Neural cell (in vitro differentiated cells): ENCODE measurements around the gene EVA1B. TPM values are rescaled to one million over a fixed set of nuclear protein-coding genes. Genes with fewer than 3 reads are reported as not detected.

Source experiments
- H2AFZ ChIP-seq: fragments of 200-600, 300-800 bp; sonication (generic), shearing (Covaris generic); 2 replicates; pipeline ENCODE4 v1.6.0; 2014; ENCODE audit warnings: low read depth, mild to moderate bottlenecking, antibody characterized with exemption, low read length, moderate library complexity
- H3F3A ChIP-seq: fragments of 200-600 bp; shearing (Covaris generic); 2 replicates; pipeline ENCODE4 v1.6.1; 2016; ENCODE audit warnings: mild to moderate bottlenecking, moderate library complexity, mixed read lengths, antibody characterized with exemption, low read length; ENCODE audit not compliant: insufficient read depth, poor library complexity, severe bottlenecking
- H3K27ac ChIP-seq: fragments of 200-600, 300-800 bp; sonication (generic), shearing (Covaris generic); 2 replicates; pipeline ENCODE4 v1.5.1; 2014; ENCODE audit warnings: mild to moderate bottlenecking, low read length, moderate library complexity
- H3K27me3 ChIP-seq: fragments of 300-800, 200-600 bp; sonication (generic), shearing (Covaris generic); 2 replicates; pipeline ENCODE4 v1.6.0; 2014; ENCODE audit warnings: mild to moderate bottlenecking, low read depth, low read length, moderate library complexity; ENCODE audit not compliant: insufficient read depth
- H3K36me3 ChIP-seq: fragments of 300-800, 200-600 bp; sonication (generic), shearing (Covaris generic); 2 replicates; pipeline ENCODE4 v1.5.1; 2014; ENCODE audit warnings: mild to moderate bottlenecking, antibody characterized with exemption, low read length, moderate library complexity; ENCODE audit not compliant: insufficient read depth
- H3K4me2 ChIP-seq: fragments of 300-800, 200-600 bp; sonication (generic), shearing (Covaris generic); 2 replicates; pipeline ENCODE4 v1.6.0; 2014; ENCODE audit warnings: mild to moderate bottlenecking, low read length
- H3K4me3 ChIP-seq: fragments of 300-800, 200-600 bp; sonication (generic), shearing (Covaris generic); 2 replicates; pipeline ENCODE4 v1.5.1; 2014; ENCODE audit warnings: mild to moderate bottlenecking, low read length, moderate library complexity
- H3K79me2 ChIP-seq: fragments of 200-600 bp; shearing (Covaris generic); replicated peaks from 2 replicates; pipeline ENCODE4 v1.6.0; 2014; ENCODE audit warnings: mild to moderate bottlenecking, low read length, moderate library complexity; ENCODE audit not compliant: insufficient read depth
- H3K9ac ChIP-seq: fragments of 300-800, 200-600 bp; sonication (generic), shearing (Covaris generic); 2 replicates; pipeline ENCODE4 v1.6.1; 2016; ENCODE audit warnings: mild to moderate bottlenecking, low read length, mixed read lengths
- H3K9me2 ChIP-seq: fragments of 200-600 bp; shearing (Covaris generic); 2 replicates; pipeline ENCODE4 v1.6.1; 2016; ENCODE audit warnings: mild to moderate bottlenecking, low read length, mixed read lengths; ENCODE audit not compliant: insufficient read depth
- H3K9me3 ChIP-seq: fragments of 200-600, 300-800 bp; sonication (generic), shearing (Covaris generic); 2 replicates; pipeline ENCODE4 v1.6.1; 2016; ENCODE audit warnings: mild to moderate bottlenecking, mixed run types, low read length, moderate library complexity, mixed read lengths
- H4K20me1 ChIP-seq: fragments of 200-600 bp; shearing (Covaris generic); 2 replicates; pipeline ENCODE4 v1.6.1; 2016; ENCODE audit warnings: mild to moderate bottlenecking, mixed run types; ENCODE audit not compliant: insufficient read depth
- EP300 ChIP-seq: fragments of 450-650 bp; conservative IDR thresholded peaks from 2 replicates; pipeline ENCODE4 v1.6.1; 2014; ENCODE audit warnings: antibody characterized with exemption, mild to moderate bottlenecking, moderate library complexity; ENCODE audit not compliant: poor library complexity, severe bottlenecking
- EZH2 ChIP-seq: fragments of 200-600, 300-800 bp; shearing (Covaris generic), sonication (generic); IDR thresholded peaks from 2 replicates; pipeline ENCODE4 v1.6.1; 2014; ENCODE audit warnings: antibody characterized with exemption, low read length, borderline replicate concordance, mild to moderate bottlenecking; ENCODE audit not compliant: insufficient read depth, poor library complexity, severe bottlenecking
- MXI1 ChIP-seq: fragments of 450-650 bp; conservative IDR thresholded peaks from 2 replicates; pipeline ENCODE4 v1.6.1; 2014; ENCODE audit warnings: antibody characterized with exemption, mild to moderate bottlenecking; ENCODE audit not compliant: poor library complexity, severe bottlenecking
- POLR2AphosphoS5 ChIP-seq: IDR thresholded peaks from 2 replicates; pipeline ENCODE4 v1.6.1; 2012
- RAD21 ChIP-seq: fragments of 450-650 bp; conservative IDR thresholded peaks from 2 replicates; pipeline ENCODE4 v1.6.1; 2014; ENCODE audit warnings: antibody characterized with exemption, mild to moderate bottlenecking, moderate library complexity
- SMC3 ChIP-seq: fragments of 450-650 bp; conservative IDR thresholded peaks from 2 replicates; pipeline ENCODE4 v1.6.1; 2014; ENCODE audit warnings: antibody characterized with exemption, mild to moderate bottlenecking, moderate library complexity; ENCODE audit not compliant: poor library complexity
- TAF1 ChIP-seq: IDR thresholded peaks from 2 replicates; pipeline ENCODE4 v1.6.1; 2012; ENCODE audit warnings: low read depth
- polyA plus RNA-seq: library from polyadenylated mRNA; depleted of rRNA; stranded (reverse); fragments of >200 nt; gene quantifications from 2 replicates; pipeline ENCODE4 v1.2.3, GENCODE V29; 2014
- TF ChIP-seq, protein P1 (sequence below): fragments of 450-650 bp; IDR thresholded peaks from 2 replicates; pipeline ENCODE4 v1.5.1; 2014; ENCODE audit warnings: antibody characterized with exemption, mild to moderate bottlenecking, moderate library complexity; ENCODE audit not compliant: poor library complexity, severe bottlenecking
- TF ChIP-seq, protein P2 (sequence below): IDR thresholded peaks from 2 replicates; pipeline ENCODE4 v1.6.1; 2012; ENCODE audit warnings: borderline replicate concordance

EVA1B gene
- polyA plus RNA-seq, 1 donor from 2014 or later, result 0.25 TPM

DNA sequence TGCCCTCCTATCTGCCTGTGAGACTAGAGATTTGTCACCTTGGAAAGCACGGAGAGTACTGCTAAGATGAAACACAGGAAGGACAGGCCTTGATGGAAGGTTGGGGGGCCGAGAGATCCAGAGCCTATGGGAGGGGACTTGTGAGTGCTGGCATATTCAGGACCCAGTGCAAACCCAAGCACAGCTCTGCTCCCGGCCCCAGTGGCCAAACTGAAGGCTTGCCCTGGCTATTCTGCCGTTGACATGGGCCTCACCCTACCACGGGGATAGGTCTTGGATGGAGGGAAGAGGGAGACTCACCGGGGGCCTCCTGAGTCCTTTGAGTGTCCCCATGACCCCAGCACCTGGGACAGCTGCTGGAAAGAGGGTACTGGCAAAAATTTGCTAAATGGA lies 4.6 kb upstream of the EVA1B start:
- TF ChIP-seq, protein P1, sequence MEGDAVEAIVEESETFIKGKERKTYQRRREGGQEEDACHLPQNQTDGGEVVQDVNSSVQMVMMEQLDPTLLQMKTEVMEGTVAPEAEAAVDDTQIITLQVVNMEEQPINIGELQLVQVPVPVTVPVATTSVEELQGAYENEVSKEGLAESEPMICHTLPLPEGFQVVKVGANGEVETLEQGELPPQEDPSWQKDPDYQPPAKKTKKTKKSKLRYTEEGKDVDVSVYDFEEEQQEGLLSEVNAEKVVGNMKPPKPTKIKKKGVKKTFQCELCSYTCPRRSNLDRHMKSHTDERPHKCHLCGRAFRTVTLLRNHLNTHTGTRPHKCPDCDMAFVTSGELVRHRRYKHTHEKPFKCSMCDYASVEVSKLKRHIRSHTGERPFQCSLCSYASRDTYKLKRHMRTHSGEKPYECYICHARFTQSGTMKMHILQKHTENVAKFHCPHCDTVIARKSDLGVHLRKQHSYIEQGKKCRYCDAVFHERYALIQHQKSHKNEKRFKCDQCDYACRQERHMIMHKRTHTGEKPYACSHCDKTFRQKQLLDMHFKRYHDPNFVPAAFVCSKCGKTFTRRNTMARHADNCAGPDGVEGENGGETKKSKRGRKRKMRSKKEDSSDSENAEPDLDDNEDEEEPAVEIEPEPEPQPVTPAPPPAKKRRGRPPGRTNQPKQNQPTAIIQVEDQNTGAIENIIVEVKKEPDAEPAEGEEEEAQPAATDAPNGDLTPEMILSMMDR, result no peak
- TF ChIP-seq EZH2 (no peak), TAF1 (no peak), SMC3 (no peak), POLR2AphosphoS5 (no peak), RAD21 (no peak), MXI1 (no peak), EP300 (no peak)
- TF ChIP-seq, protein P2, sequence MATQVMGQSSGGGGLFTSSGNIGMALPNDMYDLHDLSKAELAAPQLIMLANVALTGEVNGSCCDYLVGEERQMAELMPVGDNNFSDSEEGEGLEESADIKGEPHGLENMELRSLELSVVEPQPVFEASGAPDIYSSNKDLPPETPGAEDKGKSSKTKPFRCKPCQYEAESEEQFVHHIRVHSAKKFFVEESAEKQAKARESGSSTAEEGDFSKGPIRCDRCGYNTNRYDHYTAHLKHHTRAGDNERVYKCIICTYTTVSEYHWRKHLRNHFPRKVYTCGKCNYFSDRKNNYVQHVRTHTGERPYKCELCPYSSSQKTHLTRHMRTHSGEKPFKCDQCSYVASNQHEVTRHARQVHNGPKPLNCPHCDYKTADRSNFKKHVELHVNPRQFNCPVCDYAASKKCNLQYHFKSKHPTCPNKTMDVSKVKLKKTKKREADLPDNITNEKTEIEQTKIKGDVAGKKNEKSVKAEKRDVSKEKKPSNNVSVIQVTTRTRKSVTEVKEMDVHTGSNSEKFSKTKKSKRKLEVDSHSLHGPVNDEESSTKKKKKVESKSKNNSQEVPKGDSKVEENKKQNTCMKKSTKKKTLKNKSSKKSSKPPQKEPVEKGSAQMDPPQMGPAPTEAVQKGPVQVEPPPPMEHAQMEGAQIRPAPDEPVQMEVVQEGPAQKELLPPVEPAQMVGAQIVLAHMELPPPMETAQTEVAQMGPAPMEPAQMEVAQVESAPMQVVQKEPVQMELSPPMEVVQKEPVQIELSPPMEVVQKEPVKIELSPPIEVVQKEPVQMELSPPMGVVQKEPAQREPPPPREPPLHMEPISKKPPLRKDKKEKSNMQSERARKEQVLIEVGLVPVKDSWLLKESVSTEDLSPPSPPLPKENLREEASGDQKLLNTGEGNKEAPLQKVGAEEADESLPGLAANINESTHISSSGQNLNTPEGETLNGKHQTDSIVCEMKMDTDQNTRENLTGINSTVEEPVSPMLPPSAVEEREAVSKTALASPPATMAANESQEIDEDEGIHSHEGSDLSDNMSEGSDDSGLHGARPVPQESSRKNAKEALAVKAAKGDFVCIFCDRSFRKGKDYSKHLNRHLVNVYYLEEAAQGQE, result no peak
- Histone ChIP-seq H3K9me2 (no peaks in the 10 kb centered on the region), H3K9me3 (no peaks in the 10 kb centered on the region), H3K79me2 (no peaks in the 10 kb centered on the region), H3K36me3 (no peaks in the 10 kb centered on the region), H3K4me3 (no peak overlapping the region), H4K20me1 (no peaks in the 10 kb centered on the region), H3F3A (no peaks in the 10 kb centered on the region), H3K4me2 (no peak overlapping the region), H3K27me3 (peaks cover 6% of the 10 kb centered on the region), H3K9ac (no peak overlapping the region), H3K27ac (no peak overlapping the region), H2AFZ (no peak overlapping the region)

DNA sequence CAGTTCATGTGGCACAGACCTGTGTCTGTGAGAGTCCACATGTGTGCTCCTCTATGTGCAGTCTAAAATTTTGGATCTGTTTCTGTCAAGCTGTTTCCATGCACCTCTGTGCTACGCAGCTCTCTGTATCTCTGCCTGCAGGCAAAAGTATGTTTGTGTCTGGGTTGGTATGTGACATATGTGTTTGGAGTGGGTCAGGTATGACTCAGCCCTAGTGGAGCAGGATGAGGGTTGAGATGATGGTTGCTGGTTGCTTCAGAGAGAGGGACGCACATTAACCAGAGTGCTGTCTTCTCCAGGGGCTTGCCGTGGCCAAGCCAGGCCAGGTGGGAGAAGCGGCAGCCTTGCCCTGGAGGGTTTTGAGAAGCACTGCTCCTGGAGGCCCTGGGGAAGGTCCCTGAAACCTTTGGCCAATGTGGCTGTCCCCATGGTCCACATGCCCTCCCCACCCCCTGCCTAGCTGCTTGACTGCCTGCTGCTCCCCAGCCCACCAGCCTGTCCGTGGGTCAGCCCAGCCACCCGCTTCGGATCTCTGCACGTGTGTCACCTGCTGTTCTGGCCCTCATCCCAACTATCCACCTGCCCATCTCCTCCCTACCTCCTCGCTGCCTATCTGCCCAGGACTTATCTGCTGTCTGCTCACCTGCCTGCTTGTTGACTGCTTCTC lies 4.1 kb upstream of the EVA1B start:
- Histone ChIP-seq H3K27ac (no peak overlapping the region), H3K9me2 (no peaks in the 10 kb centered on the region), H3K36me3 (no peaks in the 10 kb centered on the region), H3F3A (no peaks in the 10 kb centered on the region), H3K9ac (no peak overlapping the region), H3K9me3 (no peaks in the 10 kb centered on the region), H3K79me2 (no peaks in the 10 kb centered on the region), H4K20me1 (no peaks in the 10 kb centered on the region), H3K4me3 (no peak overlapping the region), H3K4me2 (no peak overlapping the region), H3K27me3 (peaks cover 12% of the 10 kb centered on the region), H2AFZ (no peak overlapping the region)
- TF ChIP-seq SMC3 (no peak), RAD21 (no peak), EP300 (no peak), MXI1 (no peak), POLR2AphosphoS5 (no peak), EZH2 (no peak), TAF1 (no peak)
- TF ChIP-seq, protein P2, result no peak
- TF ChIP-seq, protein P1, result no peak
